ENCODE measurements around the gene EEF1AKMT1.

The EEF1AKMT1 gene, protein sequence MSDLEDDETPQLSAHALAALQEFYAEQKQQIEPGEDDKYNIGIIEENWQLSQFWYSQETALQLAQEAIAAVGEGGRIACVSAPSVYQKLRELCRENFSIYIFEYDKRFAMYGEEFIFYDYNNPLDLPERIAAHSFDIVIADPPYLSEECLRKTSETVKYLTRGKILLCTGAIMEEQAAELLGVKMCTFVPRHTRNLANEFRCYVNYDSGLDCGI

GRCh38 chr13:20773194-20774080, at the start of gene EEF1AKMT1:
EEF1AKMT1 (minus strand) TSS chr13:20773961; CDS start chr13:20757598, 16,363 bp downstream.
- peak; percentile 96 for DNase-seq

DNA sequence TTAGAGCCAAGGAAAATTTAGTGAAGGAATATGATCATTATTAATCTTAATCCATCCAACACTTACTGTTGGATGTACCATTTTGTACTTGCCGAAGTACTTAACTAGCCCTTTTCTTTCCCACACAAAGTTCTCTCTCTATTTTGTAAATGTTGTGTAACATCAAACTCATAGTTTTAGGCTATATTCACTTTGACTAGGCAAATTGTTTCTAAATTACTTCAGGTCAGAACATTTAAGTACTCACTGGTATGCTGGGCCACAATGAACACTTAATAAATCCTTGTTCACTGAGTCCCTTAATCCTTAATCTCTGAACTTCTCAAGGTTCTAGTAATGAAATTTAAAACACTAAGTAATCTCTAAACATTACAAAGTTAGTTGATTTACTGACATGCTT, 49.3 kb upstream of the EEF1AKMT1 start:
- DNase-seq = no peak

- DNase-seq = no peak
These were observed 48.6 kb upstream of the EEF1AKMT1 start for GRCh38 chr13:20822406-20822805.

- DNase-seq = no peak
These were observed 46.0 kb upstream of the EEF1AKMT1 start for GRCh38 chr13:20819715-20820114.

GRCh38 chr13:20815464-20815863, 41.7 kb upstream of the EEF1AKMT1 start:
- DNase-seq = no peak

DNA sequence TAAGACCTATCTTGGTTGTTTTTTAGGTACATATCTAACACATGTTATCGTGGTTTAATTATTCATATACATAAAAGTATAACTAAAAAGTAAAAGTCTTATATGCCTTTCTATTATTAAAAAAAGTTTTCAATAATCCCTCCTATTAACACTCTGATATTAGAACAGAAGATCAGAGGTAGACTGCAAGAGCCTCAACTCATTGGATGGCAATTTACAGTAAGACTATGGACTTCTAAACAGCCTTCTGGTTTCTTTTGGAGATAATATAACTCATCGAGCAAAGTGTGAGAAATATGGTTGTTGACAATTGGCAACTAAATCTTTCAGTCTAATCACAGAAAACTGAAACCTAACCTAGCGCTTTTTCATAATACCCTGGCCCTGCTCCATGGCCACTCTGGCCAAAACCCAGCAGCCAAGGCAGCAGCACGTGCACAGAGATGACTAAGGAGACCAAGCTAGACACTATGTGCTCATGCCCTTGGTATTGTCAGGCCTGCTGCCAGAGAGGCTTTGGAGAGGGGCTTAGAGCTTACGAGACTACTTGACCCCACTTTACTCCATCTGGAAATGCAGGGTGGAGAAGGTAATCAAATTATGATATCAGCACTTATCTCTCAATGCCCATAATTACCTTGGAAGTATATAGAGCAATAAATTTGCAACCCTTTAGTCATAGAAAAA, 40.6 kb upstream of the EEF1AKMT1 start:
- DNase-seq = no peak

DNA sequence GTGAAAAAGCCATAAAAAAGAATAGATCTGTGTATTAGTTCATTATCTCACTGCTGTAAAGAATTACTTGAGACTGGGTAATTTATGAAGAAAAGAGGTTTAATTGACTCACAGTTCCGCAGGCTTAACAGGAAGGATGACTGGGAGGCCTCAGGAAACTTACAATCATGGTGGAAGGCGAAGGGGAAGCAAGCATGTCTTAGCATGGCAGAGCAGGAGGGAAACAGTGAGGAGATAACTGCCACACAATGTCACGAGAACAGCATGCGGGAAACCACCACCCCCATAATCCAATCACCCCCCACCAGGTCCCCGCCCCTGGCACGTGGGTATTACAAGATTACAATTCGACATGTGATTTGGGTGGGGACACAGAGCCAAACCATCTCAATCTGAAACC, 39.1 kb upstream of the EEF1AKMT1 start:
- DNase-seq = no peak

DNA sequence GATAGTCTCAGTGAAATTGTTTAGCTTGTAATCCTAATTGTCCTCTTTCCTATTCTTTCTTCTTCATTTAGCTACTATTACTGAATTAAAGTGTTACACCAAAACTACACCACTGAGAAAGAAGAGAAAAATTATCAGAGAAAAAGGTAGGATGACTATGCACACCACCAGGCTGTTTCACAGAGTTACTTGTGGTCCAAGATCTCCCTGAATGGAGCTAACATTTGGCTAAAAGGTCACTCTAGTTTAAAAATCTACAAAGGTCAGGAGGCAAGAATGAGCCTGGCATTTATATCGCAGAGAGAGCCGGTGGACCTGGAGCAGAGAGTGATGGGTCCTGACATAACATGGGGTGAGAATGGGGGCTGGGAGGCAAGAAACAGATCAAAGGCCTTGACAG, 37.0 kb upstream of the EEF1AKMT1 start:
- no peak for DNase-seq

DNA sequence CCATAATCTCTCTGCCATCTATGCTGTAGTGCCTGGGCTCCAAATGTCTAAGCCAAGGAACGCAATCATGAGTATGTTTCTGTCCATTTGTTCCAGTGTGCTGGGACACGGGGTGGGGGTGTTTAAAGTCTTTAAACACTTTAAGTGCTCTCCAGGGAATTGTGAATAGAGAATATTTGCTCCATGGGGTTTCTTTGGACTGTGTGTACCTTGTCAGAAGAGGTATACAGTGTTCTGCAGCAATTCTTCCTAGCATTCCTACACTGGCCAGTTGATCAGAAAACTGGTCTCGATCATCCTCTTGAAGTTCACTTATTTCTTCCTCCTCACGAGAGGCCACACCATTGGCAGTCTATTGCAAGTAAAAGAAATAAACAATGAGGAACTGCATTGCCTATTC, 35.1 kb upstream of the EEF1AKMT1 start:
- DNase-seq = no peak

GRCh38 chr13:20803180-20803965, 29.6 kb upstream of the EEF1AKMT1 start:
- DNase-seq = no peak

DNA sequence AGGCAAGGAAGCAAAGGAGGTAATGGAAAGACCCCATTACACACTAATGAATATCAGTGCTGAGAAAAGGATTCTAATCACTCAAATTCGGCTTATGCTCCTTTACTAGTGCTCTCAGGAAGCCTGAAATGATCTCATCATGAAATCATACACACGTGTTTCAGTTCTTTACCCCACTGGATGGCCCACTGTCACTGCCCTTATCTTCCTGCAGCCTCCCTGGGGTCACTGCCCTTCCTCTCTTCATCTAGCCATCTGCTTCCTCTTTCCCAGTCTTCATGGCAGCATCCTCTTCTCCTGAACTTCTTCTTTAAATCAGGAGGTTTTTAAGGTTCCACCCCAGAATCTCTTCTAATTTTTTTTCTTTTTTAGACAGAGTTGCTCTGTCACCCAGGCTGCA, 27.9 kb upstream of the EEF1AKMT1 start:
- no peak for DNase-seq

- no peak for DNase-seq
These were observed 26.1 kb upstream of the EEF1AKMT1 start for GRCh38 chr13:20799726-20800416.

DNA sequence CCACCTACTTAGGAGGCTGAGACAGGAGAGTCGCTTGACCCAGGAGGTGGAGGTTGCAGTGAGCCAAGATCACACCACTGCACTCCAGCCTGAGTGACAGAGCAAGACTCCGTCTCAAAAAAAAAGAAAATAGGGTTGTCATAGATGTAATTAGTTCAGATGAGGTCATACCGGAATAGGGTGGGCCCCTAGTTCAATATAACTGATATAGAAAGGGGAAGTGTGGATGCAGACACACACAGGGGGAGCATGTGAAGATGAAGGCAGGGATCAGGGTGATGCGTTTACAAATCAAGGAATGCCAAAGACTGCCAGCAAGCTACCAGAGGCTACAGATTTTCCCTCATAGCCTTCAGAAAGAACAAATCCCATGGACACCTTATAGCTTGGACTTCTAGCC, 24.3 kb upstream of the EEF1AKMT1 start:
- DNase-seq = no peak

GRCh38 chr13:20796791-20797508, 23.2 kb upstream of the EEF1AKMT1 start:
- DNase-seq = no peak

- DNase-seq = no peak
These were observed 15.9 kb upstream of the EEF1AKMT1 start for GRCh38 chr13:20789665-20790064.

DNA sequence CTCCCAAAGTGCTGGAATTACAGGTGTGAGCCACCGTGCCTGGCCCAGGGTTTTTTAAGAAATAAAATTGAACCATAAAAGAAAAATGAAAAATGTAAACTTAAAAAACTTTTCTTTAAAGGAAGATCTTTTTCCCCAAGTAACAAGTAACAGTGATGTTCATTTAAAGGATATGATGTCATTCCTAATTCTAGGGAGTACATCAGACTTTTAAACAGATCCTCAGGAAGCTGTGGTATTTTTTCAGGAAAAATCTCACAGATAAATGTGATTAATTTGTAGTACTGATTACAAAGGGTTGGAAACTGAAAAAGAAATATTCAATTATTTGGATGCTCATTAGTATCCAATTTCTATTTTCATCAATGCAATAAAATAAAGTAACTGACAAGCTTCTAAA, 14.6 kb upstream of the EEF1AKMT1 start:
- no peak for DNase-seq

DNA sequence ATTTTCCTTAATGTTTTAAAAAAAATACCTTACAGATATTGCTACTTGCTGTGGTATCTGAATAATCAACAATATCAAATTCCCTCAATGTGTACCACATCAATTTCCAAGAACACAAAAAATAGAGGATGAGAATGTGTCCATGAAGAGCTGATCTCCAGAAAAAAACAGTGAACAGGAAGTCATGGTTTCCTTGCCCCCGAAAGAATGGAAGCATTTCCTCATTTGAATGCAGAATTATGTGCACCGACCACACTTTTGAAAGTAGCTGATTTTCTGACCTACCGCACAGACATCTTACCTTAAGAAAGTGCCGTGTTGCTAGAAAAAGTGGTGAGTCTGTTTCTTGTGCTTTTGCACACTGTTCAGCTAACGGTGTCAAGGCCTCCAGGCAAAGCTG, 13.4 kb upstream of the EEF1AKMT1 start:
- DNase-seq = no peak

DNA sequence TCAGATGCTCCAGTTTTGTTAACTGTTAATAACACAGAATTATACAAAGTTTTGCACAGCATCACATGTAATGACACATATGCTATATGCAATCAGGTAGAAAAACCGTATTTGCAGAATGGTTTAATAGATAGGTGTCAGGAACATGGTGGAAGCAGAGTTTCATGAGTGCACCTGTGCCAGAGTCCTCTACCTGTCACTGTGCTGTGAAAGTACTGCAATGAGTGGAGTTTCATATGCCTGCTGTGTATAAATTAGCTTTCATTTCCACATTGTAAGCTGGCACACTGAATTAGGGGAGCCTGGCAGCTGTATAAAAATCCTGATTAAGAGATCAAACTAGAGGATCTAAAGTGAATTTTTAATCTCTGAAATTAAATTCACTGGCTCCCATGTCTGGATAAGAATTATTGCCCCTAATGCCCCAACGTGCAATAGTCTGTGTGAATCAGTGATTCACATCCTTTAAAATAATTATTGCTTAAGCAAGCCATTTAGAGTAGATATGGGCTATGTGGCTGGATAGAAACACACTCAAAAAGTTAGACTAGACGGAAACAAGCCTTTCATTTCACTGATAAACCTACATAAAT, 8.5 kb upstream of the EEF1AKMT1 start:
- DNase-seq = no peak

- DNase-seq = no peak
These were observed 6.6 kb upstream of the EEF1AKMT1 start for GRCh38 chr13:20780317-20780716.

DNA sequence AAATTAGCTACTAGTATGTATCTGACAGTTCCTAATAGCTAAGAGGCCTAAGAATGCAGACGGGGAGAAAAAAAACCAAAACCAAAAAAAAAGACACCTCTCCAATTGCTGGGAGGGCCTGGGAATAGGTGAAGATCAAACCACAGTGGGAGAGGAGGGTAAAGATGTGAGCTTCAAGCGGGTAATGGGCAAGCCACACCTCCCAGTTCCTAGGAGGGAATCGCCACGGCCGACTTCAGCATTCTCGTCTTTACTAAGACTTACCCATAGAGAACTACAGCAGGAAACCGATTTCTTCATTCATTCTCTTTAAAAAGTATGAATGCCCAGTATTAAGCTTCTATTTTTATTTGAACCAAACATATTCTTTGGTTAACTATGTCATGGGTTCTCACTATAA, 5.6 kb upstream of the EEF1AKMT1 start:
- DNase-seq = no peak

DNA sequence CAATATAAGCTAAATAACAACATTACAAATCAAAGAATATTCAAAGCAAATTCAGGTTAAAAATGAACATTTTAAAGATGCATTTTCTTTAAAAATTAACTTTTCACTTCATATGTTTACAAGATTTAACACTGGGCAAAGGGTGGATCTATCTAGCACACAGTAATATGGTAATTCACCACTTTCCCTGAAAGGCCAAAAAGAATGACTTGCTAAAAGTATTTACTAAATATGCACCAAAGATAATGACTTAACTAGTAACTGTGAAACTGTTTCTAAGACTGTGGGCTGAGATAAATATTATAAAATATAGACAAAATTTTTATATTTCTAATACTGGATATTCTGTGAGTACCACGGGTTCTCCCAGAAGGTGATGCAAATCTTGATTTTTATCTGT, 4.5 kb upstream of the EEF1AKMT1 start:
- DNase-seq = no peak

All from activated CD4-positive, alpha-beta T cell treated with anti-CD3 and anti-CD28 coated beads, Interleukin-2, amount 50 U/mL, for 48 hours (primary cell).